HG02610 (cell line): ENCODE results near the gene EIF4B.
"Not testable (repeated sequence)": the region's sequence is repeated elsewhere in the genome, so short reads cannot be mapped to it uniquely, and the experiment has no call there.

Experiments used
- ATAC-seq: cut with Tn5 transposase; IDR thresholded peaks from one replicate; pipeline ENCODE4 v1.9.1; 2021; ENCODE audit warnings: mild to moderate bottlenecking, moderate library complexity; ENCODE audit not compliant: unreplicated experiment

The EIF4B gene

DNA sequence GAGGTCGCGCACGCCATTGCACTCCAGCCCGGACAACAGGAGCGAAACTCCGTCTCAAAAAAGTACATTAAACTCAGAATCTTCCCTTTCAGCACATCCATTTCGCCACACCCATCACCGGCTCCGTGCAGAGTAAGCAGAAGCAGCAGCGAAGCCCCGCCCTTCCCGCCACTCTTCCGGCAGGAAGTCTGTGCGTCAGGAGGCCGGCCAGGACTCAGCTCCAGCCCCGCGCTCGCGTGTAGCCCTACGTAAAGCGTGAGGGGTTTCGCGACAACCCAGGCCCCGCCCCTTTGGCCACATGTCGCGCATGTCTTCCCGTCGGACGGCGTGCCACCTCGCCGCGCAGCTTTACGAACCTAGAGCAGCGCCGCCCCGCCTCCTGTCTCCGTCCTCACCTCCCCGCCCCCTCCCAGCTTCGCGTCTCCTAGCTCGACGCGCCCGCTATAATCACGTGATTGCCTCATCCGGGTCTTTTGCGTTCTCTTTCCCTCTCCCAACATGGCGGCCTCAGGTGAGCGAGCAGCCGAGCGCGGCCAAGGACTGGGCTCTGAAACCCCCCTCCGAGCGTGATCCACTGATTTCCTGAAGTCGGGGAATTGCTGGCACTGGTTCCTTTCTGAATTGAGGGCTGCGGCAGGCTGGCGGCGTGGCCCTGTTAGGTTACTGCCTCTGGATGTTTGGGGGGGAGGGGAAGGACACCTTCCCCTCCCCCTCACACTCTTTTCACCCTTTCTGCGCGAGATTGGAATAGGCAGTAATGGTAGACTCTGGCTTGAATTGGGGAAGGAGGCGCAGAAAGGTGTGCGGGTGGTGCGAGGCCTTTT lies at the start of gene EIF4B:
Gene EIF4B (plus strand): TSS at position 471 of the 824 bp plus-strand sequence. CDS start 28 bp downstream, at position 499.
- peak; percentile 95 for ATAC-seq

GRCh38 chr12:52956987-52957386 lies 49.3 kb upstream of the EIF4B start:
- ATAC-seq: no peak

DNA sequence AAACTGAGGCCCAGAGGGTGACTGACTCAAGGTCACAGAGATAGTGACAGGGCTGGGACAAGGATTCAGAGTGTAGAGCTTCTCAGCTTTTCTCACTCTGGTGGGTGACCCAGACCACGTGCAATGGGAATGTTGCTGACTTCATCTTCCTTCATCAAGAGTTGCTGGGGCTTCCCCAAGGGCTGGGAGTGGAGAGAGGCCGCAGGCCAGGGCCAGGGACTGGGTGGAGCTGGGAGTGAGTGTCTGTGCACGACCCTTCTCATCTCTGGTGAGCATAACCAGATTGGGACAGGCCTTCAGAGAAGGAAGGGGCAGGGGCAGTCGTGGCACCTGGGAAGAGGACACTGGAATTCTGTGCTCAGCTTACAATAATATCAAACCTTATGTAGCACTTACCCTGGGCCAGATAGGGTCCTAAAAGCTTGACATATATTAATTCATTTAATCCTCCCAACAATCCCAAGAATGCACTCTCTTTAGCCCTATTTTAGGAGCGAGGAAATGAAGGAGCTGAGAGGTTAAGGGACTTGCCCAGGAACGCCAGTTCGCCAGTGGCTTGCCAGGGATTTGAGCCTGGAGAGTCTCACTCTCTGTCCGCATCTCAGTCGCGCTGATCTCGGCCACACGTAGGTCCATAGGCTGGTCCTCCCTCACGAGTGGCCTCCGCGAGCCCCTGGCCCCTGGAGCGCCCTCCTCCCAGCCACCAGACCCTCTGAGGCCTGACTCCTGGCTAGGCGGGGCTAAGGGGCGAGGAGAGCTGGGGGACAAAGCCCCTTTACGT lies 41.5 kb upstream of the EIF4B start:
- ATAC-seq: no peak

- ATAC-seq: no peak
Measured at GRCh38 chr12:52965337-52965731, 40.9 kb upstream of the EIF4B start.

DNA sequence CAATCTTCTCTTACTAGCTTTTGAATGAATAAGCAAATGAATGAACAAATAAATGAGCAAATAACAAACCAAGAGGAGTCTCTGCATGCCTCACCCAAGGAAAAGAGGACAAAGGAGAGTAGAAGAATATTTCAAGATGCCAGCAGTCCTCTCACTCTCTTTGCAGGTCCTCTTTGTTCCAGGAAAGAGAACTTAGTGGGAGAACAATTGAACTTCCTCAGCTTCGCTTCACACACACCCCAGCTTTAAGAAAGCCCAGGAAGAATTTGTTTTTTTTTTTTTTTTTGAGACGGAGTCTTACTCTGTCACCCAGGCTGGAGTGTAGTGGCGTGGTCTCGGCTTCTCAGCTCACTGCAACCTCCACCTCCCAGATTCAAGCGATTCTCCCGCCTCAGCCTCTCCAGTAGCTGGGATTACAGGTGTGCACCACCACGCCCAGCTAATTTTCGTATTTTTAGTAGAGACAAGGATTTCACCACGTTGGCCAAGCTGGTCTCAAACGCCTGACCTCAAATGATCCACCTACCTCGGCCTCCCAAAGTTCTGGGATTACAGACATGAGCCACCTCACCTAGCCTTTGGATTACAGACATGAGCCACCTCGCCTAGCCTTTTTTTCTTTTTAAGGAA lies 37.0 kb upstream of the EIF4B start:
- ATAC-seq: no peak

GRCh38 chr12:52969828-52970569 lies 36.3 kb upstream of the EIF4B start:
- ATAC-seq: no peak

GRCh38 chr12:52971679-52972329 lies 34.5 kb upstream of the EIF4B start:
- ATAC-seq: no peak

GRCh38 chr12:52975204-52975603 lies 31.1 kb upstream of the EIF4B start:
- ATAC-seq: no peak

- ATAC-seq: no peak
Measured at GRCh38 chr12:52975820-52976573, 30.3 kb upstream of the EIF4B start.

- ATAC-seq: no peak
Measured at GRCh38 chr12:52976574-52977071, 29.6 kb upstream of the EIF4B start.

- no peak for ATAC-seq
Measured at GRCh38 chr12:52977170-52977569, 29.1 kb upstream of the EIF4B start.

DNA sequence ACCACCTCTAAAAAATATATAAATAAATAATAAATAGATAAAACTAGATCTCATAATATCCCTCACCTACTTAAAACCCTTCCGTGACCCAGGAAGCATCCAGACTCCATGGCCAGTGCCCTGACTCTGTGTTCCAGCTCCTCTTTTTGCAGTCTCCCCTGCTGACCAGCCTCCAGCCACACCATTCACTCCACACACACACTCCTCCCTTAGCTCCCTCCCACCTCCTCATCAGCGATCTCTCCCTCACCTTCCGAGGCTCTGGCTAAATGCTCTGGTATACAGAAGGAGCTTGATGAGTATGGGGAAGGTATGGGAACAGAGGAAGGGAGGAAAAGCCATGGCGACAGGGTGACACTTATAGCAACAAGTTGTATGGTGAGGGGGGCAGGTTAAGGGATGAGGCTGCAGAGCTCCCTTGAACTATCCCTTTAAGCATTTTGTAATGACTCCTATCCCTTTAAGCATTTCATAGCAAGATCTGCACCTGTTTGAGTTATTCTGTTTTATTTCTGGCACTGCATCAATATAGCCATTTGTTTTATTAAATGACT lies 26.1 kb upstream of the EIF4B start:
- no peak for ATAC-seq

DNA sequence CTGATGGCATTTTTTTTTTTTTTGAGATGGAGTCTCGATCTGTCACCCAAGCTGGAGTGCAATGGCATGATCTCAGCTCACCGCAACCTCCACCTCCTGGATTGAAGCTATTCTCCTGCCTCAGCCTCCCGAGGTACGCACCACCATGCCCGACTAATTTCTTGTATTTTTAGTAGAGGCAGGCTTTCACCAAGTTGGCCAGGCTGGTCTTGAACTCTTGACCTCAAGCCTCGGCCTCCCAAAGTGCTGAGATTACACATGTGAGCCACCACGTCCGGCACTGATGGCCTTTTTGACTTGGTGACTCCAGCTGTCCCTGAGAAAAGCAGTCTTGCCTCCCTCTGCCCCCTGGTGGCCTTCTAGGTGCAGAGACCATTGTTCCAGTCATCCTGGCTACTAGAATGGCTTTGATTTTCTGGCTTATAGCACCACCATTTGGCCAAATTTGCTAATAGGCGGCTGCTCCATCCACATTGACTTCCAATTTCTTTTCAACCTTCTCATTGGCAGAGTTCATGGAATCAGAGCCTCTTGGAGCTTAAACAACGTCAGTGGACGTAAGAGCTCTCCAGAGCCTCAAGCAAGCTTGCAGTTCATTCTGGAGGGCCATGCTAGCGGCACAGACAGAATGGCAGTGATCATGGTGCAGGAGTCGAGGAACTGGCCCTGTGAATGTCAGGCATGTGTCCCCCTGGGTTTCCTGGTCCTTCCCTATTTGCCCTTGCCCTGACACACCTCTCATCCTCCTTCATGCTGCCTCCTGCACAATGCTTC lies 25.4 kb upstream of the EIF4B start:
- ATAC-seq: peak; percentile 71

- no peak for ATAC-seq
Measured at GRCh38 chr12:52984136-52984535, 22.1 kb upstream of the EIF4B start.

- no peak for ATAC-seq
Measured at GRCh38 chr12:52988898-52989297, 17.4 kb upstream of the EIF4B start.

DNA sequence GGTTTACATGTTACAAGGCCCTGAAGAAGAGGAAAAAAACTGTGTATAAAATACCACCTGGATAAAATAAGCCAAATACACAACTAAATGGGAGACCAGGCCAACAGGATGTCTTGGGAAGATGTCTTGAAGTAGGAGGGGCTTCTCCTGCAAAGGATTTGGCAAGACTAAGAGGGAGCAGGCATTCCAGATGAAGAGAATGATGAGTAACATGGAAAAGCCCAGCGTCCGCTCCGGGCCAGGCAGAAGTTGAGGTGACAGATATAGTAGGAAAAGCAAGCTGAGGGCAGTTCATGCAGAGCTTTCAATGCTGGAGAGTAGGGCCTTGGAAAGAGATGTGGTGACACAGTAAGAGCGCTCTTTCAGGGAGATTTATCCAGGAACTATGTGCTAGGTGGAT lies 16.1 kb upstream of the EIF4B start:
- no peak for ATAC-seq

DNA sequence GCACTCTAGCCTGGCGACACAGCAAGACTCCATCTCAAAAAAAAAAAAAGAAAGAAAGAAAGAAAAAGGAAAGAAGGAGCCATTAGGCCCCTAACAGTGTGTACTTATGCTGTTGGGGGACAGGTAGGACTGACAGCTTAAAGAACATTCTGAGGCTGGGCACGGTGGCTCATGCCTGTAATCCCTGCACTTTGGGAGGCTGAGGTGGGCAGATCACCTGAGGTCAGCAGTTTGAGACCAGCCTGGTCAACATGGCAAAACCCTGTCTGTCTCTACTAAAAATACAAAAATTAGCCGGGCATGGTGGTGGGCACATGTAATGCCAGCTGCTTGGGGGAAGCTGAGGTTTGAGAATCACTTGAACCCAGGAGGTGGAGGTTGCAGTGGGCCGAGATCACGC lies 14.0 kb upstream of the EIF4B start:
- not testable (repeated sequence) for ATAC-seq
